ENCODE measurements around the gene ITPRIP.

GRCh38 chr10:104293011-104293410 is 45.3 kb downstream of the ITPRIP start:
- no peak for TF ChIP-seq EP300 (IDR thresholded peaks at IDR 0.05; ENCODE audit: low read depth)
- TF ChIP-seq POLR2A (IDR thresholded peaks at IDR 0.05) = no peak
- no peak for TF ChIP-seq CTCF (IDR thresholded peaks at IDR 0.05)
- no peak for TF ChIP-seq POLR2AphosphoS5 (IDR thresholded peaks at IDR 0.05)
